PC-9 (cell line): ENCODE measurements around the gene ACTA1. TPM values are rescaled to one million over a fixed set of nuclear protein-coding genes. Genes with fewer than 3 reads are reported as not detected.

Experiments used
- BruUV-seq: library from RNA; stranded (reverse); fragments of 400-500 nt; replicated peaks from 2 replicates; lab custom pipeline; 2021; lab: Mats Ljungman, UMichigan
- CTCF ChIA-PET: fragments of 300-600 bp; sonication (Branson Sonifier 250); formaldehyde crosslinking; loops from one replicate; lab custom pipeline; 2022; ENCODE audit warnings: antibody characterized with exemption; lab: Charles Lee
- POLR2A ChIA-PET: fragments of 300-600 bp; sonication (Branson Sonifier 250); formaldehyde crosslinking; loops from one replicate; lab custom pipeline; 2022; ENCODE audit warnings: antibody characterized with exemption; ENCODE audit not compliant: unreplicated experiment; lab: Charles Lee
- DNase-seq, 2 experiments: peaks; one replicate each; pipeline versions ENCODE4 v3.0.0 to v3.0.0-alpha.2; 2015 to 2022; ENCODE audit warnings: mixed read lengths in 1 of 2
- H2AFZ ChIP-seq: fragments of 200-600 bp; sonication (generic); 2 replicates; pipeline ENCODE4 v1.8.1; 2017; ENCODE audit warnings: antibody characterized with exemption
- H3F3A ChIP-seq: fragments of 200-600 bp; sonication (generic); 2 replicates; pipeline ENCODE4 v1.8.1; 2017; ENCODE audit warnings: antibody characterized with exemption, mild to moderate bottlenecking, low read depth; ENCODE audit not compliant: insufficient read depth
- H3K27ac ChIP-seq: fragments of 200-600 bp; sonication (generic); 2 replicates; pipeline ENCODE4 v1.6.1; 2016; ENCODE audit warnings: mixed run types
- H3K27me3 ChIP-seq: fragments of 200-600 bp; sonication (generic); 2 replicates; pipeline ENCODE4 v1.6.1; 2016; ENCODE audit warnings: low read depth, mixed run types; ENCODE audit not compliant: insufficient read depth
- H3K36me3 ChIP-seq: fragments of 200-600 bp; sonication (generic); 2 replicates; pipeline ENCODE4 v1.6.1; 2016; ENCODE audit warnings: low read depth, mixed run types
- H3K4me1 ChIP-seq: fragments of 200-600 bp; sonication (generic); replicated peaks from 2 replicates; pipeline ENCODE4 v1.6.1; 2016; ENCODE audit warnings: mixed run types; ENCODE audit not compliant: insufficient read depth
- H3K4me2 ChIP-seq: fragments of 200-600 bp; sonication (generic); 2 replicates; pipeline ENCODE4 v1.6.1; 2017; ENCODE audit warnings: mixed run types
- H3K4me3 ChIP-seq: fragments of 200-600 bp; sonication (generic); 2 replicates; pipeline ENCODE4 v1.6.1; 2016; ENCODE audit warnings: mixed run types
- H3K79me2 ChIP-seq: fragments of 200-600 bp; sonication (generic); 2 replicates; pipeline ENCODE4 v1.6.1; 2017; ENCODE audit warnings: low read depth, mixed run types
- H3K9me2 ChIP-seq: fragments of 200-600 bp; sonication (generic); 2 replicates; pipeline ENCODE4 v1.8.1; 2017; ENCODE audit warnings: mild to moderate bottlenecking; ENCODE audit not compliant: insufficient read depth
- H3K9me3 ChIP-seq: fragments of 200-600 bp; sonication (generic); 2 replicates; pipeline ENCODE4 v1.8.1; 2016; ENCODE audit warnings: low read depth; ENCODE audit not compliant: insufficient read depth
- H4K20me1 ChIP-seq: fragments of 200-600 bp; sonication (generic); 2 replicates; pipeline ENCODE4 v1.8.1; 2017; ENCODE audit not compliant: insufficient read depth
- EZH2 ChIP-seq: fragments of 200-600 bp; sonication (generic); IDR thresholded peaks from 2 replicates; pipeline ENCODE4 v1.8.0; 2017; ENCODE audit warnings: antibody characterized with exemption, low read depth
- intact Hi-C: fragments of 100-400 bp; cut with micrococcal nuclease; formaldehyde crosslinking; loops from one replicate; pipeline ENCODE4 v1.10.0; 2022; ENCODE audit not compliant: unreplicated experiment
- total RNA-seq: library from RNA; stranded (reverse); gene quantifications from 2 replicates; pipeline ENCODE4 v1.2.3, GENCODE V29; 2021
- TF ChIP-seq, protein P1 (sequence below): fragments of 200-600 bp; sonication (generic); conservative IDR thresholded peaks from 2 replicates; pipeline ENCODE4 v1.6.1; 2017; ENCODE audit warnings: mixed run types, antibody characterized with exemption, mild to moderate bottlenecking, moderate library complexity

ACTA1 gene
- total RNA-seq, 1 experiment from 2014 or later = not detected

DNA sequence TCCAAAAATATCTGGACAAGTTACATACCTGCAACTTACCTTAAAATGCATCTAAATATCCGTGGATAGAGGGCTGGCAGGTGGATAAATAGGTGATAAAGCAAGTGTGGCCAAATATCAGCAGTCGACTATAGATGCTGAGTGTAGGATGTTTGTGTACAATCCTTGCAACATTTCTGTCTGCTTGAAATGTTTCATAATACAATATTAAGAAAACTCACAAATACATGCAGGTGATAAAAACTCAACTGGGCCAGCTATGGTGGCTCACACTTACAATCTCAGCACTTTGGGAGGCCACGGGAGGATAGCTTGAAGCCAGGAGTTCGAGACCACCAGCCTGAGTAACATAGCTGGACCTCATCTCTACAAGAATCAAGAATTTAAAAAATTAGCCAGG, 41.0 kb downstream of the ACTA1 start:
- Histone ChIP-seq H3K79me2 (no peaks in the 10 kb centered on the region), H3K4me3 (no peak overlapping the region), H2AFZ (no peak overlapping the region), H4K20me1 (no peaks in the 10 kb centered on the region), H3K4me2 (no peak overlapping the region), H3K27ac (no peak overlapping the region), H3K9me2 (no peaks in the 10 kb centered on the region), H3K36me3 (no peaks in the 10 kb centered on the region), H3K27me3 (peaks cover 30% of the 10 kb centered on the region), H3F3A (peaks cover 7% of the 10 kb centered on the region; the same call in 1 of the 2 replicates), H3K9me3 (no peaks in the 10 kb centered on the region), H3K4me1 (peaks cover 15% of the 10 kb centered on the region)
- CTCF ChIA-PET = no interaction called here
- POLR2A ChIA-PET = no interaction called here
- BruUV-seq = no TSS peak
- intact Hi-C loops = no loop called here
- DNase-seq = no peak
- no peak for TF ChIP-seq EZH2
- TF ChIP-seq, protein P1, sequence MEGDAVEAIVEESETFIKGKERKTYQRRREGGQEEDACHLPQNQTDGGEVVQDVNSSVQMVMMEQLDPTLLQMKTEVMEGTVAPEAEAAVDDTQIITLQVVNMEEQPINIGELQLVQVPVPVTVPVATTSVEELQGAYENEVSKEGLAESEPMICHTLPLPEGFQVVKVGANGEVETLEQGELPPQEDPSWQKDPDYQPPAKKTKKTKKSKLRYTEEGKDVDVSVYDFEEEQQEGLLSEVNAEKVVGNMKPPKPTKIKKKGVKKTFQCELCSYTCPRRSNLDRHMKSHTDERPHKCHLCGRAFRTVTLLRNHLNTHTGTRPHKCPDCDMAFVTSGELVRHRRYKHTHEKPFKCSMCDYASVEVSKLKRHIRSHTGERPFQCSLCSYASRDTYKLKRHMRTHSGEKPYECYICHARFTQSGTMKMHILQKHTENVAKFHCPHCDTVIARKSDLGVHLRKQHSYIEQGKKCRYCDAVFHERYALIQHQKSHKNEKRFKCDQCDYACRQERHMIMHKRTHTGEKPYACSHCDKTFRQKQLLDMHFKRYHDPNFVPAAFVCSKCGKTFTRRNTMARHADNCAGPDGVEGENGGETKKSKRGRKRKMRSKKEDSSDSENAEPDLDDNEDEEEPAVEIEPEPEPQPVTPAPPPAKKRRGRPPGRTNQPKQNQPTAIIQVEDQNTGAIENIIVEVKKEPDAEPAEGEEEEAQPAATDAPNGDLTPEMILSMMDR = no peak

DNA sequence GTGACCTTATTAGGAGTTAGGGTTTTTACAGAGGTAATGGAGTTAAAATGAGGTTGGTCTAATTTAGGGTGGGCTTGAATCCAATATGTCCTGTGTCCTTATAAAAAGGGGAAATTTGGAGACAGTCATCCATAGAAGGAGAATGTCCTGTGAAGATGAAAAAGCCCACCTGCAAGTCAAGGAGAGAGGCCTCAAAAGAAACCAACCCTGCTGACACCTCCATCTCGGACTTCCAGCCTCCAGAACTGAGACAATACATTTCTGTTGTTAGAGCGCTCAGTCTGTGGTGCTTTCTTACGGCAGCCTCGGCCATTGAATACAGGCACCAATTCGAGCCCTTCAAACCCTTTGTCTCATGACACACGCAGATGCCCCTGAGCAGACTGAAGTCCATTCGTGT, 43.8 kb downstream of the ACTA1 start:
- H3K4me3 ChIP-seq = no peak overlapping the region
- ChIA-PET CTCF (no interaction called here), POLR2A (no interaction called here)
- H3K27me3 ChIP-seq = peaks cover 2% of the 10 kb centered on the region
- no peak overlapping the region for H3K27ac ChIP-seq
- H3F3A ChIP-seq = peaks cover 7% of the 10 kb centered on the region; the same call in 1 of the 2 replicates
- H4K20me1 ChIP-seq = no peaks in the 10 kb centered on the region
- H3K4me2 ChIP-seq = no peak overlapping the region
- DNase-seq = no peak
- intact Hi-C loops = no loop called here
- TF ChIP-seq, protein P1 = no peak
- no peak for TF ChIP-seq EZH2
- H3K4me1 ChIP-seq = peaks cover 15% of the 10 kb centered on the region
- H3K79me2 ChIP-seq = no peaks in the 10 kb centered on the region
- no TSS peak for BruUV-seq
- H3K9me2 ChIP-seq = no peaks in the 10 kb centered on the region
- H3K36me3 ChIP-seq = no peaks in the 10 kb centered on the region
- H3K9me3 ChIP-seq = no peaks in the 10 kb centered on the region
- no peak overlapping the region for H2AFZ ChIP-seq

DNA sequence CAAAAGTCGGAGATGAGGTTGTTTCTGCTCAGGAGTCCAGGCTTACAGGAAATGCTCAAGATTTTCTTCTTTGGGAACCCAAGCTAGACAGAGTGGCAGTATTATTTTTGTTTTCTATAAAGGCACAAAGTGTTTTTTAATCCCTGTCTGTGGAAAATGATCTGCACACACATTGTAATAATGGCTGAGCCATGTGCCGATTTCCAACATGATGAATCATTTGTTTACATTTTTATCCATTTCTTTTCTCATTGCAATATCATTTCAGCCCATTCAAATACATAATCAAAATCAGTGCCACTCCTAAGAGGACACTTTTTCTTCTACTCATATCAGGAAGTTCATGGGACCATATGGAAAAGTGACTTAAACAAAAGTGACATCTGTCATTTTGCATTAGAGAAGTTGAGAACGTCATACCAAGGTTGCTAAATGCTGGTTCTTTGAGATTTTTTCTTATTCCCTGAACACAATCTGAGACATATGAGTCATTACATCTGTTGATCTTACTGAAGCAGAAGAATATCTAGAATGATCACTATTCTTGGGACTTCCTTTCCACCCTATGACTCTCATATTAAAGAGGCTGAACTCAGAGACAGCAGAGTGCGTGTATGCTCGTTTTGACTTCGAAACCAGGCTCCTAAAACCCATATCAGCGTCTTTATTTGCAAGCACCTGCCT, 44.9 kb downstream of the ACTA1 start:
- no peaks in the 10 kb centered on the region for H3K36me3 ChIP-seq
- H3K27ac ChIP-seq = no peak overlapping the region
- intact Hi-C loops = no loop called here
- no peaks in the 10 kb centered on the region; the same call in 1 of the 2 replicates for H3K27me3 ChIP-seq
- H3K9me3 ChIP-seq = no peaks in the 10 kb centered on the region
- no peak for TF ChIP-seq EZH2
- TF ChIP-seq, protein P1 = no peak
- peak overlapping the region; percentile 52 for H3K4me2 ChIP-seq
- peaks cover 15% of the 10 kb centered on the region for H3K4me1 ChIP-seq
- no peaks in the 10 kb centered on the region for H3K79me2 ChIP-seq
- no peaks in the 10 kb centered on the region for H4K20me1 ChIP-seq
- no peaks in the 10 kb centered on the region for H3K9me2 ChIP-seq
- CTCF ChIA-PET = no interaction called here
- H3K4me3 ChIP-seq = no peak overlapping the region
- no peak overlapping the region for H2AFZ ChIP-seq
- no TSS peak for BruUV-seq
- POLR2A ChIA-PET = no interaction called here
- peak in 1 of 2 experiments; percentile 80 for DNase-seq
- peaks cover 7% of the 10 kb centered on the region; the same call in 1 of the 2 replicates for H3F3A ChIP-seq
